Liver (tissue), 9 donors: ENCODE results near the gene RPUSD1. TPM values are rescaled to one million over a fixed set of nuclear protein-coding genes. Genes with fewer than 3 reads are reported as not detected.

Source experiments
- DNase-seq: peaks from one replicate; pipeline ENCODE4 v3.0.0-alpha.2; 2017; ENCODE audit warnings: low spot score
- H3K27ac ChIP-seq, 2 donors: one replicate each; pipeline ENCODE4 v1.7.0; 2013; ENCODE audit warnings: inconsistent platforms in 2 of 2, low read length in 2 of 2, control low read depth in 1 of 2, low read depth in 1 of 2, mild to moderate bottlenecking in 1 of 2
- H3K27me3 ChIP-seq, 4 donors: one replicate each; pipeline versions ENCODE4 v1.6.1 to v1.7.0; 2013; ENCODE audit warnings: low read length in 3 of 4, inconsistent platforms in 1 of 4, mild to moderate bottlenecking in 1 of 4, moderate library complexity in 1 of 4; ENCODE audit not compliant: control insufficient read depth in 4 of 4, insufficient read depth in 4 of 4
- H3K36me3 ChIP-seq, 4 donors: one replicate each; pipeline versions ENCODE4 v1.6.1 to v1.7.0; 2013; ENCODE audit warnings: low read length in 3 of 4, mild to moderate bottlenecking in 3 of 4, low read depth in 1 of 4, moderate library complexity in 1 of 4; ENCODE audit not compliant: control insufficient read depth in 4 of 4, insufficient read depth in 3 of 4
- H3K4me1 ChIP-seq, 4 donors: one replicate each; pipeline versions ENCODE4 v1.6.1 to v1.7.0; 2013; ENCODE audit warnings: low read length in 3 of 4, mild to moderate bottlenecking in 3 of 4, moderate library complexity in 1 of 4; ENCODE audit not compliant: control insufficient read depth in 4 of 4, insufficient read depth in 4 of 4
- H3K4me3 ChIP-seq, 3 donors: one replicate each; pipeline versions ENCODE4 v1.6.1 to v1.7.0; 2013; ENCODE audit warnings: low read length in 3 of 3, control low read depth in 1 of 3, low read depth in 1 of 3, mild to moderate bottlenecking in 1 of 3
- H3K9ac ChIP-seq, 2 donors: one replicate each; pipeline ENCODE4 v1.7.0; 2013; ENCODE audit warnings: low read length in 2 of 2, mild to moderate bottlenecking in 2 of 2, moderate library complexity in 2 of 2, control low read depth in 1 of 2, low read depth in 1 of 2
- H3K9me3 ChIP-seq, 4 donors: one replicate each; pipeline versions ENCODE4 v1.6.1 to v1.7.0; 2013; ENCODE audit warnings: low read length in 3 of 4; ENCODE audit not compliant: control insufficient read depth in 4 of 4
- EGR1 ChIP-seq, 2 donors: IDR thresholded peaks; 2 replicates each; pipeline ENCODE4 v1.6.1; 2016 to 2018; ENCODE audit warnings: antibody characterized with exemption in 2 of 2, low read depth in 2 of 2
- FOXA1 ChIP-seq: IDR thresholded peaks from 2 replicates; pipeline ENCODE4 v1.6.1; 2016; ENCODE audit warnings: antibody characterized with exemption
- HNF4A ChIP-seq, 2 donors: conservative IDR thresholded peaks; 2 replicates each; pipeline ENCODE4 v1.6.1; 2016; ENCODE audit warnings: antibody characterized with exemption in 2 of 2, mild to moderate bottlenecking in 2 of 2
- HNF4G ChIP-seq: IDR thresholded peaks from 2 replicates; pipeline ENCODE4 v1.6.1; 2016; ENCODE audit warnings: antibody characterized with exemption
- NR2F2 ChIP-seq: IDR thresholded peaks from 2 replicates; pipeline ENCODE4 v1.6.1; 2016; ENCODE audit warnings: antibody characterized with exemption
- RXRA ChIP-seq, 2 donors: IDR thresholded peaks; 2 replicates each; pipeline ENCODE4 v1.6.1; 2017 to 2018; ENCODE audit warnings: antibody characterized with exemption in 2 of 2, mild to moderate bottlenecking in 1 of 2
- TAF1 ChIP-seq: conservative IDR thresholded peaks from 2 replicates; pipeline ENCODE4 v1.6.1; 2016; ENCODE audit warnings: antibody characterized with exemption, mild to moderate bottlenecking
- YY1 ChIP-seq: IDR thresholded peaks from 2 replicates; pipeline ENCODE4 v1.6.1; 2016; ENCODE audit warnings: antibody characterized with exemption, mild to moderate bottlenecking
- WGBS: extraction: QIAGEN DNeasy Blood & Tissue Kit; methylation state at CpG from one replicate; pipeline ENCODE4 v1.1.7; 2013; 5-methylcytosine and 5-hydroxymethylcytosine counted together
- polyA plus RNA-seq, 2 donors: library from polyadenylated mRNA; stranded (reverse) in 1 of 2; unstranded in 1 of 2; fragments of 200-250 nt in 1 of 2; fragments of >200 nt in 1 of 2; fragmentation: Nextera tagmentation in 1 of 2; extraction: Ambion mirVana in 1 of 2; gene quantifications; one replicate each; pipeline versions ENCODE4 v1.2.1 to v1.2.3, GENCODE V29; 2013 to 2015
- total RNA-seq, 2 donors: library from RNA; depleted of rRNA; stranded (reverse); fragments of >200 nt; gene quantifications; one replicate each; pipeline ENCODE4 v1.2.3, GENCODE V29; 2014
- TF ChIP-seq, protein P1 (sequence below): IDR thresholded peaks from 2 replicates; pipeline ENCODE4 v1.6.1; 2016; ENCODE audit warnings: antibody characterized with exemption
- TF ChIP-seq, protein P2 (sequence below): IDR thresholded peaks from 2 replicates; pipeline ENCODE4 v1.6.1; 2016; ENCODE audit warnings: antibody characterized with exemption
- TF ChIP-seq, protein P3 (sequence below): IDR thresholded peaks from 2 replicates; pipeline ENCODE4 v1.6.1; 2016; ENCODE audit warnings: antibody characterized with exemption
- TF ChIP-seq, protein P4 (sequence below): fragments of 150-350 bp; IDR thresholded peaks from 2 replicates; pipeline ENCODE4 v1.5.1; 2017; ENCODE audit warnings: improper control_type of control experiment, low read depth, low read length; ENCODE audit not compliant: missing input control
- TF ChIP-seq, protein P5 (sequence below): IDR thresholded peaks from 2 replicates; pipeline ENCODE4 v1.6.1; 2016; ENCODE audit warnings: antibody characterized with exemption, mild to moderate bottlenecking
- donor health status: healthy.
- donor health status: healthy.
- donor health status: healthy.
- donor health status: healthy.
- donor health status: healthy.

The RPUSD1 gene
- total and polyA plus RNA-seq, 4 donors = 4.5 to 10.7 (median 8.9) TPM

DNA sequence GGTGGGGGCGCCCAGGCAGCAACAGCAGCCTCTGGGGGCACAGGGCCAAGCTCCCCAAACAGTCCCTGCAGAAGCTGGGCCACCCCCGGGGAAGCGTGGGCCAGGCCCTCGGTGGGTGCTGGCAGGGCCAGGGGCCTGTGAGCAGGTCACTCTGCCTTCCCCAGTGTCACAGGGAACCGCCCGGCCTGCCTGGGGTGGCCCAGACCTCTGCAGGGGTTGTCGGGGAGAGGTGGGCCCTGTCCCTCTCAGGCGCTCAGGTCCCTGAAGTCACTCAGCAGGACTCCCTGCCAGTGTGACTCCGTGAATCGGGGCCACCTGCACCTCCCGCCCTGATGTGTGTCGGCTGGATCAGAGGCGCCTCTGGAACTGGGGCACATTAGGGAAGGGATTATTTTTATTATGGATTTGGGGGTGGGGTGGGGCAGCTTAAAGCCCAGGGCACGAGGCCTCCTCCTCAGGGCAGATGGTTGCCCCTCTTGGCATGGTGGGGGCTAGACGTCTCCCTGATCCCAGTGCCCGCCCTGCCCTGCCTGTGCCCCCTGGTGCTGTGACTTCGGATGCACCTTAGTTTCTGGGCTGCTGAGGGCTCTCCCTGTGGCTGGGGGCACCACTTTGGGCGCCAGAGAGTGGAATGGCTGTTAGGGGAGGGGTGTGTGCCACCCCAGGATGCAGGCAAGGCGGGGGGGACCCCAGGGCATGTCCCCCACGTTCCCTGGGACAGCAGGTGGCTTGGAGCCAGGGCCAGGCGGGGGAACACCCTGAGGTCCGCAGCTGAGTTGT, 13.6 kb upstream of the RPUSD1 start (continued):
- TF ChIP-seq, protein P1, sequence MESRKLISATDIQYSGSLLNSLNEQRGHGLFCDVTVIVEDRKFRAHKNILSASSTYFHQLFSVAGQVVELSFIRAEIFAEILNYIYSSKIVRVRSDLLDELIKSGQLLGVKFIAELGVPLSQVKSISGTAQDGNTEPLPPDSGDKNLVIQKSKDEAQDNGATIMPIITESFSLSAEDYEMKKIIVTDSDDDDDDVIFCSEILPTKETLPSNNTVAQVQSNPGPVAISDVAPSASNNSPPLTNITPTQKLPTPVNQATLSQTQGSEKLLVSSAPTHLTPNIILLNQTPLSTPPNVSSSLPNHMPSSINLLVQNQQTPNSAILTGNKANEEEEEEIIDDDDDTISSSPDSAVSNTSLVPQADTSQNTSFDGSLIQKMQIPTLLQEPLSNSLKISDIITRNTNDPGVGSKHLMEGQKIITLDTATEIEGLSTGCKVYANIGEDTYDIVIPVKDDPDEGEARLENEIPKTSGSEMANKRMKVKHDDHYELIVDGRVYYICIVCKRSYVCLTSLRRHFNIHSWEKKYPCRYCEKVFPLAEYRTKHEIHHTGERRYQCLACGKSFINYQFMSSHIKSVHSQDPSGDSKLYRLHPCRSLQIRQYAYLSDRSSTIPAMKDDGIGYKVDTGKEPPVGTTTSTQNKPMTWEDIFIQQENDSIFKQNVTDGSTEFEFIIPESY = no peak
- no peak for TF ChIP-seq RXRA (IDR thresholded peaks at IDR 0.05)
- TF ChIP-seq YY1 = no peak
- no peak for TF ChIP-seq HNF4A (conservative IDR thresholded peaks at IDR 0.05)
- TF ChIP-seq HNF4G = no peak
- TF ChIP-seq, protein P2, sequence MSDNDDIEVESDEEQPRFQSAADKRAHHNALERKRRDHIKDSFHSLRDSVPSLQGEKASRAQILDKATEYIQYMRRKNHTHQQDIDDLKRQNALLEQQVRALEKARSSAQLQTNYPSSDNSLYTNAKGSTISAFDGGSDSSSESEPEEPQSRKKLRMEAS = no peak

DNA sequence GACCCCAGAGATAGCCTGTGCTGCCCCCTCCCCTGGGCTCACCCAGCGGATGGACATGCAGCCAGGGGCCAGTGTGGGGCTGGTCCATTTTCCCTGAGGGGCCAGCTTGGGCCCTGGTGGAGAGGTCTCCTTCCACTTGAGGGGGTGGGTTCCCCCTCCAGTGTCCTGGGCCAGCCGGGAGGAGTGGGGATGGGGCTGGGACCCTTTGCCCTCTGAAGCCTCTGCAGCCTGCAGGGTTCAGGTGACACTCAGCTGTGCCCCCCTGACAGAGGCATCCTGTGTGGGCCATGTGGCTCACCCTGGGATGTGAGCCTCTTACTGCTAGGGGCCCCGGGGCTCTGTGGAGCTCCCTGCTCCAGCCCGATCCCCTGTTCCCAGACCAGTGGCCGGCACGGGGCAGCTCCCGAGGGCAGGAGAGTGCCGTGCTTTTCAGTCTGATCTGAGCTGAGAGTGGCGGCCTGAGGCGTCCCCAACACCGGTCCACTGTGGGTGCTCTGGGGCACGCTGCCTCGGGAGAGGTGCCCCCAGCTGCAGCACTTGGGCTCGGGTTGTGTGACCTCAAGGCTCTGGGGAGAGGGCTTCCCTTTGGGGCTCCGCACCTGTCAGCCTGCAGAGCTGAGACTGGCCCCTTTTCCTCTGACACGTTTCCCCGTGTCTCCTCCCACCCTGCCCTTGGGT, 12.8 kb upstream of the RPUSD1 start:
- H3K9me3 ChIP-seq = no peaks in the 10 kb centered on the region
- no peak overlapping the region for H3K4me3 ChIP-seq
- no peak for DNase-seq
- WGBS = 20% methylated on average over 17 of the region's 17 CpGs
- TF ChIP-seq RXRA (IDR thresholded peaks at IDR 0.05) = no peak
- no peak for TF ChIP-seq TAF1
- no peak for TF ChIP-seq FOXA1
- TF ChIP-seq, protein P3, sequence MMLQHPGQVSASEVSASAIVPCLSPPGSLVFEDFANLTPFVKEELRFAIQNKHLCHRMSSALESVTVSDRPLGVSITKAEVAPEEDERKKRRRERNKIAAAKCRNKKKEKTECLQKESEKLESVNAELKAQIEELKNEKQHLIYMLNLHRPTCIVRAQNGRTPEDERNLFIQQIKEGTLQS = no peak
- no peak for TF ChIP-seq NR2F2
- TF ChIP-seq, protein P4, sequence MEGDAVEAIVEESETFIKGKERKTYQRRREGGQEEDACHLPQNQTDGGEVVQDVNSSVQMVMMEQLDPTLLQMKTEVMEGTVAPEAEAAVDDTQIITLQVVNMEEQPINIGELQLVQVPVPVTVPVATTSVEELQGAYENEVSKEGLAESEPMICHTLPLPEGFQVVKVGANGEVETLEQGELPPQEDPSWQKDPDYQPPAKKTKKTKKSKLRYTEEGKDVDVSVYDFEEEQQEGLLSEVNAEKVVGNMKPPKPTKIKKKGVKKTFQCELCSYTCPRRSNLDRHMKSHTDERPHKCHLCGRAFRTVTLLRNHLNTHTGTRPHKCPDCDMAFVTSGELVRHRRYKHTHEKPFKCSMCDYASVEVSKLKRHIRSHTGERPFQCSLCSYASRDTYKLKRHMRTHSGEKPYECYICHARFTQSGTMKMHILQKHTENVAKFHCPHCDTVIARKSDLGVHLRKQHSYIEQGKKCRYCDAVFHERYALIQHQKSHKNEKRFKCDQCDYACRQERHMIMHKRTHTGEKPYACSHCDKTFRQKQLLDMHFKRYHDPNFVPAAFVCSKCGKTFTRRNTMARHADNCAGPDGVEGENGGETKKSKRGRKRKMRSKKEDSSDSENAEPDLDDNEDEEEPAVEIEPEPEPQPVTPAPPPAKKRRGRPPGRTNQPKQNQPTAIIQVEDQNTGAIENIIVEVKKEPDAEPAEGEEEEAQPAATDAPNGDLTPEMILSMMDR = no peak
- TF ChIP-seq, protein P5, sequence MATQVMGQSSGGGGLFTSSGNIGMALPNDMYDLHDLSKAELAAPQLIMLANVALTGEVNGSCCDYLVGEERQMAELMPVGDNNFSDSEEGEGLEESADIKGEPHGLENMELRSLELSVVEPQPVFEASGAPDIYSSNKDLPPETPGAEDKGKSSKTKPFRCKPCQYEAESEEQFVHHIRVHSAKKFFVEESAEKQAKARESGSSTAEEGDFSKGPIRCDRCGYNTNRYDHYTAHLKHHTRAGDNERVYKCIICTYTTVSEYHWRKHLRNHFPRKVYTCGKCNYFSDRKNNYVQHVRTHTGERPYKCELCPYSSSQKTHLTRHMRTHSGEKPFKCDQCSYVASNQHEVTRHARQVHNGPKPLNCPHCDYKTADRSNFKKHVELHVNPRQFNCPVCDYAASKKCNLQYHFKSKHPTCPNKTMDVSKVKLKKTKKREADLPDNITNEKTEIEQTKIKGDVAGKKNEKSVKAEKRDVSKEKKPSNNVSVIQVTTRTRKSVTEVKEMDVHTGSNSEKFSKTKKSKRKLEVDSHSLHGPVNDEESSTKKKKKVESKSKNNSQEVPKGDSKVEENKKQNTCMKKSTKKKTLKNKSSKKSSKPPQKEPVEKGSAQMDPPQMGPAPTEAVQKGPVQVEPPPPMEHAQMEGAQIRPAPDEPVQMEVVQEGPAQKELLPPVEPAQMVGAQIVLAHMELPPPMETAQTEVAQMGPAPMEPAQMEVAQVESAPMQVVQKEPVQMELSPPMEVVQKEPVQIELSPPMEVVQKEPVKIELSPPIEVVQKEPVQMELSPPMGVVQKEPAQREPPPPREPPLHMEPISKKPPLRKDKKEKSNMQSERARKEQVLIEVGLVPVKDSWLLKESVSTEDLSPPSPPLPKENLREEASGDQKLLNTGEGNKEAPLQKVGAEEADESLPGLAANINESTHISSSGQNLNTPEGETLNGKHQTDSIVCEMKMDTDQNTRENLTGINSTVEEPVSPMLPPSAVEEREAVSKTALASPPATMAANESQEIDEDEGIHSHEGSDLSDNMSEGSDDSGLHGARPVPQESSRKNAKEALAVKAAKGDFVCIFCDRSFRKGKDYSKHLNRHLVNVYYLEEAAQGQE = no peak
- TF ChIP-seq HNF4G = no peak
- TF ChIP-seq, protein P1 = no peak
- no peak for TF ChIP-seq EGR1 (IDR thresholded peaks at IDR 0.05; ENCODE audit: low read depth in 2 of 2)
- H3K4me1 ChIP-seq = peaks cover 0 to 1% (median 0%) of the 10 kb centered on the region in 4 donors
- H3K27me3 ChIP-seq = peaks cover 0 to 6% (median 3%) of the 10 kb centered on the region in 4 donors
- no peak overlapping the region for H3K27ac ChIP-seq
- no peaks in the 10 kb centered on the region for H3K36me3 ChIP-seq
- H3K9ac ChIP-seq = no peak overlapping the region
